GM21447 (cell line): ENCODE results near the gene CD19.
A peak's percentile ranks its signal among the peaks of the same experiment; 100 is the strongest.
"Not testable (repeated sequence)": the region's sequence is repeated elsewhere in the genome, so short reads cannot be mapped to it uniquely, and the experiment has no call there.

ENCODE experiments used
- ATAC-seq: cut with Tn5 transposase; IDR thresholded peaks from one replicate; pipeline ENCODE4 v1.9.1; 2021; ENCODE audit not compliant: unreplicated experiment

CD19 gene

GRCh38 chr16:28935924-28936783, 4.4 kb downstream of the CD19 start:
- ATAC-seq: peak; percentile 71

DNA sequence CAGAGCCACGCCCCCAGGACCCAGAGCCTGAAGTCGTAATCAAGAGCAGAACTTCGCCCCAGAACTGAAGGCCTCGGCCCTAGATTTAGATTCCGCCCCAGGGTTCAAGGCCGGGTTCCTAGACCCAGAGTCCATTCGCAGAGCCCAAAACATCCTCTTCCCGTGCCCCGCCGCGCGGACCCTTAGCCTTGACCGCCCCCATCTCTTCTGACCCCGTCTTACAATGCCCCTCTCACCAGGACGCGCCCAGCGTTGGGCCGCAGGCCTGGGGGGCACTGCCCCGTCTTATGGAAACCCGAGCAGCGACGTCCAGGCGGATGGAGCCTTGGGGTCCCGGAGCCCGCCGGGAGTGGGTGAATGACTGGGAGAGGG, 5.0 kb downstream of the CD19 start:
- ATAC-seq: no peak

DNA sequence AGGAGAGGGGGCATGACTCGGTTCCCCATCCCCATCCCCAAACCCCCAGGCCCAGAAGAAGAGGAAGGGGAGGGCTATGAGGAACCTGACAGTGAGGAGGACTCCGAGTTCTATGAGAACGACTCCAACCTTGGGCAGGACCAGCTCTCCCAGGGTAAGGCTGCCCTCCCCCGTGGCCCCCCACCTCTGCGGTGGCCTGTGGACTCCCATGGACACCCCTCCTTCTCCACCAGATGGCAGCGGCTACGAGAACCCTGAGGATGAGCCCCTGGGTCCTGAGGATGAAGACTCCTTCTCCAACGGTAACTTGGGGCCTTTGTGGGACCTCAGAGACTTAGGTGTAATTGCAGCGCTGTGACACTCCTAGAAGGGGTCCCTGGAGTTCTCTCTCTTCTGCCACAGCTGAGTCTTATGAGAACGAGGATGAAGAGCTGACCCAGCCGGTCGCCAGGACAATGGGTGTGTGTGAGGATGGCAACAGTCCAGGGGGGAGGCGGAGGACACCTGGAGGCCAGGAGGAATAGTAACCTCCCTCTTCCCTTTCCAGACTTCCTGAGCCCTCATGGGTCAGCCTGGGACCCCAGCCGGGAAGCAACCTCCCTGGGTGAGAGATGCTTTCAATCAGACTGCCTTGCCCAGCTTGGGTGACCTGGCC, 5.6 kb downstream of the CD19 start:
- ATAC-seq: no peak

DNA sequence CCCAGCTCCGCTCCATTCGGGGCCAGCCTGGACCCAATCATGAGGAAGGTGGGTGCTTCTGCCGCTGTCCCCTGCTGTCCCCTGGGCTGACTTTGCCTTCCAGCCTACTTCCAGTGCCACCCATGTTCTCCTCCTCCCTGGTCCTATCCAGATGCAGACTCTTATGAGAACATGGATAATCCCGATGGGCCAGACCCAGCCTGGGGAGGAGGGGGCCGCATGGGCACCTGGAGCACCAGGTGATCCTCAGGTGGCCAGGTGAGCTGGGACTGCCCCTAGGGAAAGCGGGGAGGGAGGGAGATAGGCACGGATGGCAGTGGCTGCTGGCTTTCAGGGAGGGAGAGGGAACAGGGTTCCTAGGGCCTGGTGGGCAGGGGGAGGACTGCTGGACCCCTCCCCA, 7.0 kb downstream of the CD19 start:
- ATAC-seq: no peak

DNA sequence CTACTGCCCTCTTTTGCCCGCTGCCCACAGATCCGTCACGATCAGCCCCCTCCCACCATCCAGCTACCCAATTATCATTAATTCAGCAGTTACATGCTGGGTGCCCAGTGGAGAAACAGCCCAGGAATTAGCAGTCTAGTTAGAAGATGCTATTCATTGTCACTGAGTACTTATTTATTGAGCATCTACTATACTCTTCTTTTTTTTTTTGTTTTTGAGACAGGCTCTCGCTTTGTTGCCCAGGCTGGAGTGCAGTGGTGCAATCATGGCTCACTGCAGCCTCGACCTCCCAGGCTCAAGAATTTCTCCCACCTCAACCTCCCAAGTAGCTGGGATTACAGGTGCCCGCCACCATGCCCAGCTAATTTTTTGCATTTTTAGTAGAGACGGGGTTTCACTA, 8.1 kb downstream of the CD19 start:
- not testable (repeated sequence) for ATAC-seq

GRCh38 chr16:28943281-28943680, 11.5 kb downstream of the CD19 start:
- ATAC-seq: no peak

GRCh38 chr16:28946681-28947080, 14.9 kb downstream of the CD19 start:
- no peak for ATAC-seq

- ATAC-seq: peak; percentile 94
These were observed 19.1 kb downstream of the CD19 start, which contains the start of gene NFATC2IP for GRCh38 chr16:28950648-28951409. Gene NFATC2IP (plus strand): TSS chr16:28950937. CDS start chr16:28951012, 75 bp downstream.

- no peak for ATAC-seq
These were observed 19.7 kb downstream of the CD19 start for GRCh38 chr16:28951410-28951943.

DNA sequence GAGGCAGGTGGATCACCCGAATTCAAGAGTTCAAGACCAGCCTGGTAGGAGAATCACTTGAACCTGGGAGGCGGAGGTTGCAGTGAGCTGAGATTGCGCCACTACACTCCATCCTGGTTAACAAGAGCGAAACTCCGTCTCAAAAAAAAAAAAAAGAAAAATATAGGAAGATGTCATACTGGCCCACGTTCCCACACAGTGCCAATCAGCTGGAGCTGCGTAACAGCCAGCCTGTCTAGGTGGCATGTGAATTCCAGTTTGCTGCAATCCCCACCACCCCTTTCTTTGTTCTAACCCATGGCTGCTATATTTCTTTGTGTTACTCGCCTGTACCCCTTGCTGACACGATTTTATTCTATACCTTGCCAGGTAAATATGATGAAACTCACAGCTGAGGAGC, 26.4 kb downstream of the CD19 start:
- ATAC-seq: no peak

DNA sequence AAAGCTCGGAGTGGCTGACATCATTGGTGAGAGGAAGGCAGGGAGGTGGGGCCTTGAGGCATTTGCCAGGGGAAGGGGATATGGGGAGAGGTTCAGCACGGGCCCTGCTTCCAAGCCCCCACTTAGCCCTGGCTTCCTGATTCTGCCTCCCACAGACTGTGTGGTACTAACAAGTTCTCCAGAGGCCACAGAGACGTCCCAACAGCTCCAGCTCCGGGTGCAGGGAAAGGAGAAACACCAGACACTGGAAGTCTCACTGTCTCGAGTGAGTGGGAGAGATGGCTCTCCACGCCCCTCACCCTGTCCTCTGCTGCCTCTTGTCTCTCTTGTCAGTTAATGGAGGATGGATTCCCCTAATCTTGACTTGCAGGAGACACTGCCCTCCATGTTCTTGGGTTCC, 27.1 kb downstream of the CD19 start:
- ATAC-seq: no peak

DNA sequence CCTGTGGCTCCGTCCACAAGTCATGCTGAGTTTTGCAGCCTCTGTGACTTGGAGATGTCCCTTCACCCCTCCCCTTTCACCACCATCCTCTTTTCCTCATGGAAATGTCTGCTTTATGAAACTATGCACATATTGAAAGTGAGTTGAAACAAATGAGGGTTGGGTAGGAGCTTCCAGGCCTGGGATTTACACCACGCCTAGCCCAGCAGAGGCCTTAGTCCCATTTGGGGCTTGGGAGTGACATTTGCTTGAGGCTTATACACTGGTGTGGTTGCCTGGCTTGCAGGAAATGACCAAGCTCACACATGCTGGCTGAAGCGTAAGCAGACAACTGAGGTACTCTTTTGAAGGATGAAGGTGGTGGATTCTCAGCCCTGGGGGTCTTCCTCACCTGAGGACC, 32.3 kb downstream of the CD19 start:
- no peak for ATAC-seq

GRCh38 chr16:28964496-28964895, 32.7 kb downstream of the CD19 start:
- ATAC-seq: no peak

DNA sequence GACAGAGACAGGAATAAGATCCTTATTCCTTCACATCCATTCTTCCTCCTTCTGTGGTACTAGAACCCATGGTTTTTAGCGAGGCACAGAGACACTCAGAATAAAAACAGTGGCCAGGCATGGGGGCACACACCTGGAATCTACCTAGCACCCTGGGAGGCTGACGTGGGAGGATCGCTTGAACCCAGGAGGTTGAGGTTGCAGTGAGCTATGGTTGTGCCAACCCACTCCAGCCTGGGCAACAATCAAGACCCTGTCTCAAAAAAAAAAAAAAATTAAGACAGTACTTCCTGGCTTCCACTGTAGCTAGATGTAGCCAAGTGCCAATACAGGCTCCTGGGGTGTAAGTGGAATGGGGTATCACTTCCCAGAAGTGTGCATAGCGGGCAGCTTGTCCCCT, 35.4 kb downstream of the CD19 start:
- ATAC-seq: no peak

GRCh38 chr16:28969696-28970095, 37.9 kb downstream of the CD19 start:
- ATAC-seq: not testable (repeated sequence)

DNA sequence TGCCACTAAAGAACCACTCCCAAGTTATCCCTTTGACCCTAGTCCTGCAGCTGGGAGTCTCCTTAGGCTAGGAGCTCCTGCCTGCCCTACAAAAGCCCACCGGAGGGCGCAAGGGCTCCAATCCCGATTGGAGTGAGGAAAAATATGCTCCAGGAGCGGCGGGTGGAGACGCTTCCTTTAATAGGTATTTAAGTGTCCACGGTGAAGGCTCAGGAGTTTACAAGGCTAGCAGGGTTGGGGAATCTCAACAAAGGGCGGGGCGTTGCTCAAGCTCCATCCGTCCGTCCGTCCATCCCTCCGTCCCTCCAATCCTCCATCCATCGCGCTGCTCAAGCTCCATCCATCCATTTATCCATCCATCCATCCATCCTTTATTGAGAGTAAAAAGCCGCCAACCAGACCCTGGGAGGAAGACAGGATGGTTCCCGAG, 42.3 kb downstream of the CD19 start:
- ATAC-seq: peak; percentile 9

DNA sequence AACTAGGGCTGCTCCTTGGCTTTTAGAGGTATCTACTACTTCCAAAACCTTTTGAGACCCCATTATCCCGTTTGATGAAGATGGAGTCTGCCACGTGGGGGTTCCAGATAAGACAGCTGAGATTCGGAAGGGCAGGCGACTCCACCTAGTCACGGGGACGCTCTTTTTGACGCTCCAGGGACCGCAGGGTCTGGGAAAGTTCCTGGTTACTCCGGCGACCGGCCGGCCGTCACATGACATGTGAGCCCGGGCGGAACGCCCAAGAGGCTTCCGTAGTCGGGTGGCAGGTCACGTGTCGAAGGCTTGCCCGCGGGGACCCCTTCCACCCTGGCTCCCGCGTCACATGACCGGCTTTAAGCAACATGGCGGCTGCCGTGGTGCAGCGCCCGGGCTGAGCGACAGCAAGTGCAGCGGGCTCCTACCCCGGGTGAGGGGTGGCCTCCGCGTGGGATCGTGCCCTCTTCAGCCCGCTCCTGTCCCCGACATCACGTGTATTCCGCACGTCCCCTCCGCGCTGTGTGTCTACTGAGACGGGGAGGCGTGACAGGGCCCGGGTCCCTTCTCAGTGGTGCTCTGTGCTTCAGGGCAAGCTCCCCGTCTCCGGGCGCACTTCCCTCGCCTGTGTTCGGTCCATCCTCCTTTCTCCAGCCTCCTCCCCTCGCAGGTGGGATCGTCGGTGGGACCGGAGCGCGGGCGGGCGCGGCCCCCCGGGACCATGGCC, 42.8 kb downstream of the CD19 start, which contains the start of gene SPNS1:
SPNS1 (plus strand) TSS at position 342 of the 721 bp plus-strand sequence; CDS start at position 716, 374 bp downstream.
- peak; percentile 78 for ATAC-seq

DNA sequence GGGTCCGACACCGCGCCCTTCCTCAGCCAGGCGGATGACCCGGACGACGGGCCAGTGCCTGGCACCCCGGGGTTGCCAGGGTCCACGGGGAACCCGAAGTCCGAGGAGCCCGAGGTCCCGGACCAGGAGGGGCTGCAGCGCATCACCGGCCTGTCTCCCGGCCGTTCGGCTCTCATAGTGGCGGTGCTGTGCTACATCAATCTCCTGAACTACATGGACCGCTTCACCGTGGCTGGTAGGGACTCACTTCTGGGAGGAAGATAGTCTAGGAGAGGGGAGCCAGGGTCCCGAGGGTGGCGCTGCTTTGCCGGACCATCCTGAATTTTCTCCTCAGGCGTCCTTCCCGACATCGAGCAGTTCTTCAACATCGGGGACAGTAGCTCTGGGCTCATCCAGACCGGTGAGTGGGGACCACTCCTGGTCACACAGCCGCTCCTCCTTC, 43.4 kb downstream of the CD19 start:
- no peak for ATAC-seq

GRCh38 chr16:28977703-28978662, 46.2 kb downstream of the CD19 start:
- ATAC-seq: no peak
